PC-3 (cell line): ENCODE data around the gene SBNO2. TPM values are rescaled to one million over a fixed set of nuclear protein-coding genes. Genes with fewer than 3 reads are reported as not detected.
A peak's percentile ranks its signal among the peaks of the same experiment; 100 is the strongest.

Experiments used
- ATAC-seq: fragments of 200-7000 bp; cut with Tn5 transposase; 2 replicates; pipeline ENCODE4 v1.9.1; 2020; ENCODE audit warnings: mild to moderate bottlenecking, moderate library complexity
- BruUV-seq: library from RNA; stranded (reverse); fragments of 400-500 nt; replicated peaks from 2 replicates; lab custom pipeline; 2021; lab: Mats Ljungman, UMichigan
- CTCF ChIA-PET: fragments of 300-600 bp; sonication (Branson Sonifier 250); formaldehyde crosslinking; loops from one replicate; lab custom pipeline; 2022; ENCODE audit warnings: antibody characterized with exemption; lab: Charles Lee
- POLR2A ChIA-PET: fragments of 300-600 bp; sonication (Branson Sonifier 250); formaldehyde crosslinking; loops from one replicate; lab custom pipeline; 2022; ENCODE audit warnings: antibody characterized with exemption; ENCODE audit not compliant: unreplicated experiment; lab: Charles Lee
- DNase-seq: peaks from one replicate; pipeline ENCODE4 v3.0.0-alpha.2; 2015
- H2AFZ ChIP-seq: fragments of 300-600 bp; sonication (generic); 2 replicates; pipeline ENCODE4 v1.6.0; 2016; ENCODE audit warnings: antibody characterized with exemption, low read length
- H3F3A ChIP-seq: fragments of 300-600 bp; sonication (generic); one replicate; pipeline ENCODE4 v1.6.0; 2017; ENCODE audit warnings: antibody characterized with exemption, low read length, control low read depth, mild to moderate bottlenecking; ENCODE audit not compliant: unreplicated experiment
- H3K27ac ChIP-seq: fragments of 300-600 bp; sonication (generic); 2 replicates; pipeline ENCODE4 v1.5.1; 2016; ENCODE audit warnings: mild to moderate bottlenecking, low read length
- H3K27me3 ChIP-seq: fragments of 300-600 bp; sonication (generic); 2 replicates; pipeline ENCODE4 v1.6.1; 2016; ENCODE audit warnings: low read length, mixed read lengths
- H3K36me3 ChIP-seq: fragments of 300-600 bp; sonication (generic); 2 replicates; pipeline ENCODE4 v1.6.1; 2016; ENCODE audit warnings: low read depth, mixed run types, low read length, mixed read lengths
- H3K4me1 ChIP-seq: fragments of 300-600 bp; sonication (generic); 2 replicates; pipeline ENCODE4 v1.5.1; 2016; ENCODE audit warnings: low read length; ENCODE audit not compliant: insufficient read depth
- H3K4me2 ChIP-seq: fragments of 300-600 bp; sonication (generic); 2 replicates; pipeline ENCODE4 v1.6.0; 2016; ENCODE audit warnings: low read length
- H3K4me3 ChIP-seq: fragments of 300-600 bp; sonication (generic); 2 replicates; pipeline ENCODE4 v1.5.1; 2016; ENCODE audit warnings: mild to moderate bottlenecking, low read length, mixed read lengths
- H3K79me2 ChIP-seq: fragments of 300-600 bp; sonication (generic); 2 replicates; pipeline ENCODE4 v1.6.1; 2017; ENCODE audit warnings: low read length, mixed read lengths
- H3K9ac ChIP-seq: fragments of 300-600 bp; sonication (generic); 2 replicates; pipeline ENCODE4 v1.6.0; 2016; ENCODE audit warnings: mild to moderate bottlenecking, low read length
- H3K9me2 ChIP-seq: fragments of 300-600 bp; sonication (generic); replicated peaks from 2 replicates; pipeline ENCODE4 v1.6.1; 2016; ENCODE audit warnings: mixed run types, low read length, mixed read lengths
- H3K9me3 ChIP-seq: fragments of 300-600 bp; sonication (generic); 2 replicates; pipeline ENCODE4 v1.6.1; 2016; ENCODE audit warnings: low read length, mixed read lengths
- H4K20me1 ChIP-seq: fragments of 300-600 bp; sonication (generic); 2 replicates; pipeline ENCODE4 v1.6.1; 2016; ENCODE audit warnings: low read length, mixed read lengths
- CTCF ChIP-seq: fragments of 300-600 bp; sonication (generic); conservative IDR thresholded peaks from 2 replicates; pipeline ENCODE4 v1.5.1; 2017; ENCODE audit warnings: antibody characterized with exemption, low read depth, mild to moderate bottlenecking, low read length
- EZH2 ChIP-seq: fragments of 300-600 bp; sonication (generic); IDR thresholded peaks from one replicate; pipeline ENCODE4 v1.6.1; 2017; ENCODE audit warnings: antibody characterized with exemption, mild to moderate bottlenecking, low read length; ENCODE audit not compliant: unreplicated experiment
- EZH2phosphoT487 ChIP-seq: fragments of 300-600 bp; sonication (generic); IDR thresholded peaks from 2 replicates; pipeline ENCODE4 v1.6.1; 2018; ENCODE audit warnings: mild to moderate bottlenecking, antibody characterized with exemption, low read length, borderline replicate concordance
- intact Hi-C: fragments of 100-400 bp; cut with micrococcal nuclease; formaldehyde crosslinking; loops from 2 replicates; pipeline ENCODE4 v1.9.0; 2023
- total RNA-seq: library from RNA; depleted of rRNA; stranded (reverse); fragments of >200 nt; gene quantifications from 2 replicates; pipeline ENCODE4 v1.2.3, GENCODE V29; 2014

Gene SBNO2
- total RNA-seq, 1 experiment from 2014 or later, result 62.4 TPM

DNA sequence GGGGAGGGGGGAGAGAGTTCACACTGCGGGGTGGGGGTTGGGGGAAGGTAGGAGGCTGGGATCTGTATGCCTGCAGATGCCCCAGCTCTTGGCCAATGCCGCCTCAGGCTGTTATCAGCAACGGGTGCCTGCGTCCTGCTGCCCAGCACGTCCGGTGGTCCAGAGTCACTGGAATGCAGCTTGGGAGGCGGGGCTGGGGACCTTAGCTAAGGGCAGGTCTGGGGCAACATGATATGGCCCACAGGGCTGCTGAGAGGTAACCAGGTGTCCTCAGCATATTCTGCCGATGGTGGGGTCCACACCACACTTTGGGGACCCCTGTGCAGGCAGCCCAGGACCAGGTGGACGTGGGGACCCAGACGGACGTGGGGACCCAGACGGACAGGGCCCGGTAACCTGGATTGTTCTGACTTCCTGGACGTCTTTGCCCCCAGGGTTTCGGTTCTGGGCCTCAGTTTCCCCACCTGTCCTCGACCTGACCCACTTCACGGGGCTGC is 107.8 kb downstream of the SBNO2 start:
- ATAC-seq (peak; percentile 11), DNase-seq (peak; percentile 57)
- Histone ChIP-seq H4K20me1 (no peaks in the 10 kb centered on the region), H3K36me3 (no peaks in the 10 kb centered on the region), H3K27ac (no peak overlapping the region), H3K9ac (no peak overlapping the region; the same call in 1 of the 2 replicates), H3K79me2 (0 out of 2 replicates have a peak, but pooled peaks cover 4% of the 10 kb centered on the region), H3K27me3 (no peaks in the 10 kb centered on the region), H3K4me1 (peaks cover 18% of the 10 kb centered on the region), H3K9me2 (no peaks in the 10 kb centered on the region), H3K4me3 (peak overlapping the region; percentile 73), H3K4me2 (peak overlapping the region; percentile 87), H2AFZ (no peak overlapping the region), H3K9me3 (no peaks in the 10 kb centered on the region), H3F3A (no peaks in the 10 kb centered on the region)
- no TSS peak for BruUV-seq
- ChIA-PET POLR2A (no interaction called here), CTCF (no interaction called here)
- intact Hi-C loops, result loop anchor here (5.0 kb wide), 1 partner anchor 36 kb away; the partner anchor contains the start of gene GPX4
- TF ChIP-seq EZH2phosphoT487, result no peak
- no peak for TF ChIP-seq EZH2
- no peak for TF ChIP-seq CTCF

DNA sequence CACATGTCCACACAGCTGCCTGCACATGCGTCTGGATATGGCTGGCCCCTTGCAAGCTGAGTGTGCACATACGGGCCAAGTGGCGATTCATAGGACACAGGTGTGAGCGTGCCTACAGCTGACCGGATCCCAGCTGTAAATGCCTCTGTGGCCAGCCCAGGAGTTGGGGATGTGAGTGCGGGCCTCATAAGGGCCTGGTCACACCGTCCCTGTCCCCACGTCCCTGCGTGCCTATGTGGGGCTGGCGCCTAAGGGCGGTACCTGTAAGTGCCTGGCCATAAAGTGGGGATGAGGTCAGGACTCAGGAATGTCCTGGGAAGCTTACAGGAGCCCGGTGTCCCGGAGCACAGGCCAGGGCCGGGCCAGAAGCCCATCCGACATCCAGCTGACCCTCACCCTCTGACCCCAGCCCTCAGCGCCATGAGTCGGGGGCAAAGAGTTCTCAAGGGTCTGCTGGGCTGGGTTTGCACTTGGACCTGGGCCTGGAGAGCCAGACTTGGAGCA is 108.4 kb downstream of the SBNO2 start:
- peak overlapping the region; percentile 87 for H3K4me2 ChIP-seq
- POLR2A ChIA-PET, result interaction anchor here (0.6 kb wide), 2 partner anchors 10 to 82 kb away, joined by 3 to 5 read pairs; partner anchors contain the start of gene WDR18

More for the DNA sequence above, 108.4 kb downstream of the SBNO2 start:
- no peak overlapping the region for H3K9ac ChIP-seq
- H3K36me3 ChIP-seq, result no peaks in the 10 kb centered on the region
- CTCF ChIA-PET, result no interaction called here
- intact Hi-C loops, result loop anchor here (5.0 kb wide), 1 partner anchor 37 kb away; the partner anchor contains the start of gene GPX4
- no peaks in the 10 kb centered on the region for H3F3A ChIP-seq
- H2AFZ ChIP-seq, result no peak overlapping the region
- no peaks in the 10 kb centered on the region for H3K9me2 ChIP-seq
- H3K9me3 ChIP-seq, result no peaks in the 10 kb centered on the region
- TF ChIP-seq CTCF (no peak), EZH2 (no peak), EZH2phosphoT487 (no peak)
- H3K27me3 ChIP-seq, result no peaks in the 10 kb centered on the region
- ATAC-seq (peak; percentile 68), DNase-seq (peak; percentile 72)
- 0 out of 2 replicates have a peak, but pooled peaks cover 4% of the 10 kb centered on the region for H3K79me2 ChIP-seq
- H3K4me1 ChIP-seq, result peaks cover 18% of the 10 kb centered on the region
- H3K4me3 ChIP-seq, result peak overlapping the region; percentile 73; the same call in 1 of the 2 replicates
- BruUV-seq, result no TSS peak
- H4K20me1 ChIP-seq, result no peaks in the 10 kb centered on the region
- peak overlapping the region; percentile 53 for H3K27ac ChIP-seq
